Cardiac fibroblast (primary cell): ENCODE measurements around the gene MPIG6B.

Experiments used
- DNase-seq, 2 donors: peaks; one replicate each; pipeline versions ENCODE4 v3.0.0 to v3.0.0-alpha.2; 2010; ENCODE audit warnings: low read depth in 2 of 2
- H3K4me3 ChIP-seq, 2 donors: replicated peaks in 1 of 2; 1 replicate in 1 of 2; 2 replicates in 1 of 2; pipeline ENCODE4 v1.5.1; 2011; ENCODE audit warnings: low read depth in 2 of 2, low read length in 2 of 2, mild to moderate bottlenecking in 2 of 2, moderate library complexity in 1 of 2
- TF ChIP-seq, protein P1 (sequence below): IDR thresholded peaks from one replicate; pipeline ENCODE4 v1.5.1; 2011; ENCODE audit warnings: low read depth, mild to moderate bottlenecking, low read length, inconsistent platforms

Gene MPIG6B

DNA sequence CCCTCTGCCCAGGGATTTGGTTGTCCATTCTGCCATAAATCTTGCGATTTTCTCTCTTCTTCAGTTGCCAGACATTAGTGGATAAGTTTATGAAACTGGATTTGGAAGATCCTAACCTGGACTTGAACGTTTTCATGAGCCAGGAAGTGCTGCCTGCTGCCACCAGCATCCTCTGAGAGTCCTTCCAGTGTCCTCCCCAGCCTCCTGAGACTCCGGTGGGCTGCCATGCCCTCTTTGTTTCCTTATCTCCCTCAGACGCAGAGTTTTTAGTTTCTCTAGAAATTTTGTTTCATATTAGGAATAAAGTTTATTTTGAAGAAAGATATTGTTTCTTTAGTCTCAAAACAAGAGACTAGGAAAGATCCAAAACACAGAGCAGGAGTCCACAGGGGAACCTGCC is 39.2 kb downstream of the MPIG6B start, which contains the start of gene SAPCD1:
SAPCD1 (plus strand) TSS at position 301 of the 400 bp plus-strand sequence. CDS start 399 bp downstream, outside the sequence.
- DNase-seq, result no peak
- TF ChIP-seq, protein P1, sequence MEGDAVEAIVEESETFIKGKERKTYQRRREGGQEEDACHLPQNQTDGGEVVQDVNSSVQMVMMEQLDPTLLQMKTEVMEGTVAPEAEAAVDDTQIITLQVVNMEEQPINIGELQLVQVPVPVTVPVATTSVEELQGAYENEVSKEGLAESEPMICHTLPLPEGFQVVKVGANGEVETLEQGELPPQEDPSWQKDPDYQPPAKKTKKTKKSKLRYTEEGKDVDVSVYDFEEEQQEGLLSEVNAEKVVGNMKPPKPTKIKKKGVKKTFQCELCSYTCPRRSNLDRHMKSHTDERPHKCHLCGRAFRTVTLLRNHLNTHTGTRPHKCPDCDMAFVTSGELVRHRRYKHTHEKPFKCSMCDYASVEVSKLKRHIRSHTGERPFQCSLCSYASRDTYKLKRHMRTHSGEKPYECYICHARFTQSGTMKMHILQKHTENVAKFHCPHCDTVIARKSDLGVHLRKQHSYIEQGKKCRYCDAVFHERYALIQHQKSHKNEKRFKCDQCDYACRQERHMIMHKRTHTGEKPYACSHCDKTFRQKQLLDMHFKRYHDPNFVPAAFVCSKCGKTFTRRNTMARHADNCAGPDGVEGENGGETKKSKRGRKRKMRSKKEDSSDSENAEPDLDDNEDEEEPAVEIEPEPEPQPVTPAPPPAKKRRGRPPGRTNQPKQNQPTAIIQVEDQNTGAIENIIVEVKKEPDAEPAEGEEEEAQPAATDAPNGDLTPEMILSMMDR, result no peak
- H3K4me3 ChIP-seq, result no peak within 1 kb of the TSS

DNA sequence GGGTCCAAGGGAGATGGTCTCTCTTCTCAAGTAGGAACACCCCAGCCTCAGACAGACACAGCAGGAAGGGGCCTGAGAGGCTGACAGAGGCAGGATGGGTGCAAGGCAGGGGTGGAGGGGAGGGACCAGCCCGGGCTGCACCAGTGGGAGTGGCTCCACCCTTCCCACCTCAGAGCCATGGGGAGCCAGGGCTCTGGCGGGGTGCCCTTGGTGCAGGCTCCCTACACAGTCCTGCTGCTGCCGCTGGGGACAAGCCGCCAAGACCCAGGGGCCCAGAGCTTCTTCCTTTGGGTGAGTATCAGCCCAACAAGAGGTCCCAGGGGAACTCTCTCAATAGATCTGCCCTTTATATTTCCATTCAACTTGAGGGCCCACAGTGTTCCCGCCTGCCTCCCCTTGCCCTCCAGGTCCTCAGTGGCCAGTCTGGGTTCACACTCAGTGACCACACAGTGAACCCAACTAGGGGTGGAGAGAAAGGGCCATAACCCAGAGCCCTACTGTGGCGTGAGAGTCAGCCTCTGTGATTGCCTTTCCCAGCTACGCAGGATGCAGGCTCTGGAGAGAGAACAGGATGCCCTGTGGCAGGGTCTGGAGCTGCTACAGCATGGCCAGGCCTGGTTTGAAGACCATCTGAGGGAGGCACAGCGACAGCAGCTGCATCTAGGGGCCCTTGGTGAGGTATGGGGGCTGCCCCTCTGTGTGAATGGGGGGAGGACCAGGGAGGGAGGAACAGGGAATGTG is 39.9 kb downstream of the MPIG6B start:
- no peak for DNase-seq
- no peak overlapping the region for H3K4me3 ChIP-seq
- TF ChIP-seq, protein P1, result no peak

DNA sequence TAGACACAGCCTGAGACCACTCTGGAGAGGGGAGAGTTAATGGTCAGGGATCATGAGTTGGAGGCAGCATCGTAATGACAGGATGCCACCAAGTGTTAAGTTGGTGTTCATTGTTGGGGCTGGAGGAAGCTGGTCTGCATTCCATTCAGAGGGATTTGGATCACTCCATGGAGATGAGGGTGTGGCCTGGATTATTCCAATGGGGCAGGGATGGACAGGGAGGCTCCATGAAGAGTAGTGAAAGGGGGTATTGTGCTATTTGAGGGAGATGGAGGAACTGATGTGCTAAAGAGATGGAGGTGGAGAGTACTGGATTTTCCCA is 40.4 kb downstream of the MPIG6B start:
- TF ChIP-seq, protein P1, result no peak
- peak; percentile 44 to 70 for DNase-seq
- H3K4me3 ChIP-seq, result no peak overlapping the region

DNA sequence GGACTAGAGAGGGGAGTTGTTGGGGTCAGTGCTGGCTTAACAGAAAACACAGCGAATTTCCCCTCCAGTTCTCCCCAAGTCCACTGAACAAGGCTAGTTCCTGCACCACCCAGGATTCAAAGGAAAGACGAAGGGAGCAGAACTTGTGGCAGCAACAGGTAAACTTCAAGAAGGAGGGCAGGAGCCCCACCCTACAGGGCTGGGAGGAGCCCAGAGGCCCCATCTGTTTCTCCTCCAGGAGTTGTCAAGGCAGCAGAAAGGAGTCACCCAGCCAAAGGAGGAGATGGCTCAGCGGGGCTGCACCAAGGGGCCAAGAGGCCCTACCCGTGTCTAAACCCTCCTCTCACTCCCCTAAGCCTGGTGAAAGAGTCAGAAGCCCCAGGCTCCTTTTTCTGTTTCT is 41.0 kb downstream of the MPIG6B start:
- H3K4me3 ChIP-seq, result no peak overlapping the region
- TF ChIP-seq, protein P1, result no peak

DNA sequence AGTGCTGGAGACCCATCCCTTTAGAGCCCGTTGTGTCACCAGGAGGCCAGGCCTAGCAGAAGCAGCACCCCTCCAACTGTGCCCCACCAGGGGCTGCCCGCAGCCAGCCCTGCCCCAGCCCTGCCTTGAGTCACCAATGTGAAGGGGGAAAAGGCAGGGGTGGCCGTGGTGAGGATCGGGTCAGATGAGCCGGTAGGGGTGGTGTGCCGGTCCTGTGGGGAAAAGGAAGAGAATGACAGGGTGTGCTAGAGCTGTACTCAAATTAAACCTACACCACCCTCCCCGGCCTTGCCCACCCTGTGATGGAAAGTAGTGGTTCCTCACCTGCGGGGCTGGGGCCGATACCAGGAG is 42.4 kb downstream of the MPIG6B start:
- H3K4me3 ChIP-seq, result no peak overlapping the region
- DNase-seq, result no peak
- TF ChIP-seq, protein P1, result no peak

More for the DNA sequence above, 41.0 kb downstream of the MPIG6B start:
- DNase-seq, result no peak

DNA sequence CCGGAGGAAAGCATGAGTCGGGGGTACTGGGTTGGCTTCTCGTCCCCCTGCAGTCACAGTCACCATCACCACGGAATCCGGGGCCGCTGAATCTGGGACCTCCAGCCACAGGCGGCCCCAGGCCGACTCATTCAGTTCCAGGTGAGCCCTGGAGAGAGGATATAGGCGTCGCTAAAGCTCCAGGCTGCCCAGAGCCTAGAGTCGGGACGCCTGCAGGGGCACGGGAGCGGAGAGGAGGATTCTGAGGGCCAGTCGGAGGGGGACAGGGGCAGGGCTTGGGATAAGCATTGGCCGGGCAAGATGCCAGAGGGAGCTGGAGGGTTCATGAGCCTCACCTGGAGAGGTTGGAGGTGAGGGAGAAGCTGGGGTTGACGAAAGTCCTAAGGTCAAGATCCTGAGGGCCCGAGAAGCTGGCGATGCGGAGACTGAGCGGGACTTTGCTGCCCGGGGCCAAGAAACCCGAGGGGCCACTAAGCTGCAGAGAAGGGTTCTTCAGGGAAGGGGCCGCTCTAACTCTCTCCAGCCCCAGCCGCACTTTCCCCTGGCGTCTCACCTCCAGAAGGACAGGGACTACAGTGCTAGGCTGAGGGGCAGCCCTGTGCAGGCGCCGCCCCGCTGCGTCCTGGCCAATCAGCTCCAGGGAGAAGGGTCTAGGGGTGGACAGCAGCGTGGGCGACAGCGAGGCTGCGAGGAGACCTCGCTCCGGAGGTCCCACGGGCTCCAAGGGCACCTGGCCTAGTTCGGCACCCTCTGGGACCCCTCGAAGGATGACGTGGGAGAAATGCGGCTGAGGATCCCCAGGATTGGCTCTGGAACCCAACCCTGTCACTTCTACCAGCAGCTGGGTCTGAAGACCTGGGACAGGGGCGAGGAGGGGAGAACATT is 43.0 kb downstream of the MPIG6B start:
- peak overlapping the region in 1 of 2 donors; percentile 25 for H3K4me3 ChIP-seq
- TF ChIP-seq, protein P1, result no peak
- no peak for DNase-seq
